Fibroblast of lung (primary cell): ENCODE results near the gene XPO6.

Experiments
- CTCF ChIP-seq, 2 donors: IDR thresholded peaks in 1 of 2; conservative IDR thresholded peaks in 1 of 2; 1 replicate in 1 of 2; 2 replicates in 1 of 2; pipeline ENCODE4 v1.5.1; 2011 to 2012; ENCODE audit warnings: low read length in 2 of 2, control low read depth in 1 of 2, inconsistent platforms in 1 of 2, low read depth in 1 of 2, mild to moderate bottlenecking in 1 of 2
- EZH2 ChIP-seq: IDR thresholded peaks from 2 replicates; pipeline ENCODE4 v1.5.1; 2012; ENCODE audit warnings: low read length, control low read depth, mild to moderate bottlenecking; ENCODE audit errors: missing control alignments

DNA sequence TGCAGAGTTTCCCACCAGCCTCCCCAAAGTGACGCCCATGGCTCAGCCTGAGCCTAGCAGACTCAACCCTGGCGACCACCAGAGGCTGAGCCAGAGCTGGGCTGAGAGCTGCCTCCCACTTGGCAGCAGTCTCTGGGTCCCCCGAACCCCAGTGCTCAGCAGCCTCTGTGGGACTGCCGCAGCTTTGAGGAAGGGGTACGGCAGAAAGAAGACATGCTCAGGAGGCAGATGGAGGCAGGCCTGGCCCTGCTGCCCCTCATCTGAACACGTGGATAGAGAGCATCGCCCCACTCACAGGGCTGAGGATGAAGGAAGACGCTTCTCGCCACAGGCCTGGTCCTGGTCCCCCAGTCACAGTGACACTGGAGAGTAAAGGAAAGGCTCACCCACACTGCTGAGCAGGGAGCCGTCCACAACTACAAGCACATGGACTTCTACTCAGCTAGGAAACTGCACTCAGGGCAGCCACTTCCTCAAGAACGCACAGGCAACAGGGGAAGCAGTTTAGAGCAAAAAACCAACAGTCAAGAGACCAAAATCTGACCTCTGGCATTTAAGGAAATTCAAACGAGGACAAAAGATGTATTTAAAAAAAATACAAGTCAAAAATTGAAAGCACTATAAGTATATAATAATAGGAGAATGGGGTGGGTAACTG is 103.0 kb downstream of the XPO6 start:
- no peak for TF ChIP-seq CTCF (conservative IDR thresholded peaks at IDR 0.05 in 1 of 2, IDR thresholded peaks at IDR 0.05 in 1 of 2; ENCODE audit: low read depth in 1 of 2, low read length in 2 of 2)
- TF ChIP-seq EZH2: no peak
